Occipital lobe (tissue), 2 donors: ENCODE measurements around the gene BEAN1. TPM values are rescaled to one million over a fixed set of nuclear protein-coding genes. Genes with fewer than 3 reads are reported as not detected.

ENCODE experiments used
- DNase-seq: peaks from one replicate; lab custom pipeline; 2025; lab: John Stamatoyannopoulos, UW
- total RNA-seq: library from RNA; depleted of rRNA; stranded (reverse); fragments of >200 nt; gene quantifications from one replicate; pipeline ENCODE4 v1.2.3, GENCODE V29; 2014

The BEAN1 gene, protein sequence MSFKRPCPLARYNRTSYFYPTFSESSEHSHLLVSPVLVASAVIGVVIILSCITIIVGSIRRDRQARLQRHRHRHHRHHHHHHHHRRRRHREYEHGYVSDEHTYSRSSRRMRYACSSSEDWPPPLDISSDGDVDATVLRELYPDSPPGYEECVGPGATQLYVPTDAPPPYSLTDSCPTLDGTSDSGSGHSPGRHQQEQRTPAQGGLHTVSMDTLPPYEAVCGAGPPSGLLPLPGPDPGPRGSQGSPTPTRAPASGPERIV
- 4.1 TPM for total RNA-seq

- DNase-seq = no peak
Observed at GRCh38 chr16:66427036-66427860, at the start of gene BEAN1. TSS of gene BEAN1 (plus strand) at chr16:66427295. CDS start at chr16:66437677, 10,382 bp downstream.

- DNase-seq = no peak
Observed at GRCh38 chr16:66377324-66377723, 49.8 kb upstream of the BEAN1 start.

DNA sequence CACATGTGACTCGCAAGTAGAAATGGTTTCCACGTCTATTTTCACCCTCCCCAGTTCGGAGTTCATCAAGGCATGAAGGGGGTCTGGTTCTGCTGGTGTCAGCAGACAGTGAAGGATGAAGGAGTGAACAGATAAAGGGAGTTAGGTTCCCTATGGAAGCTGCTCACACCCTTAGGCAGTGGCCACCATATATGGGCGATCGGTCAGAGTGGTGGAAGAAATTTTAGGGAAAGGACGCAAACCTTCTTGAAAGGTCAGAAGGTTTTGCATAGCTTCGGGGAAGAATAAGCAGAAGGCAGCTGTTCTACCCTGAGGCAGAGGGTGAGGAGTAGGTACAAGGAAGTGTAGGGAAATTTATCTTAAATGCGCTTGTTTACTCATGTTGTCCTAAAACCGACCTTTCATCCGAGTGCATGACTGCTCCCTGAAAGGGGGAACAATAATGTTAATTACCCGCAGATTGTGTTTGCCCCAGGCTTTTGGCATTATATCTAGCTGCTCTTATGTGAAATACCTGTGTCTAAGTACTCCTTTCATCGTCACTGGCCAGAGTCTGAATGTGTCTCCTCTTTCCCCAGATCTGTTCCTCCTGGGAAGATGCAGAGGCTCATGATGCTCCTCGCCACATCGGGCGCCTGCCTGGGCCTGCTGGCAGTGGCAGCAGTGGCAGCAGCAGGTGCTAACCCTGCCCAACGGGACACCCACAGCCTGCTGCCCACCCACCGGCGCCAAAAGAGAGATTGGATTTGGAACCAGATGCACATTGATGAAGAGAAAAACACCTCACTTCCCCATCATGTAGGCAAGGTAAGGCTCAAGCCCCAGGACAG, 48.1 kb upstream of the BEAN1 start:
- no peak for DNase-seq

DNA sequence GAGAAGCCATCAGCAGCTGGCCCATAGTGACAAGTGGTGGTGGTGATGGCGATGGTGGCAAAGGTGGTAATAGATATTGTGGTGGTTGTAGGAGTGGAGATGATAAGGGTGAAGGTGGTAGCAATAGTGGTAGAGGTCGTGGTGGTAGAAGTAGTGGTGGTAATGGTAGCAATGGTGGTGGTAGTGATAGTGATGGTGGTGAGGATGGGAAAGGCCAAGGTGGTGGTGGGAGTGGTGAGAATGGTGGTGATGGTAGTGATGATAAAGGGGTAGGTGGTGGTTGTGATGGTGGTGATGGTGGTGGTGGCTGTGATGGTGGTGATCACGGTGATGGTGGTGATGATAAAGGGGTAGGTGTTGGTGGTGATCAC, 47.5 kb upstream of the BEAN1 start:
- DNase-seq = no peak

GRCh38 chr16:66380421-66380820, 46.7 kb upstream of the BEAN1 start:
- DNase-seq = no peak

DNA sequence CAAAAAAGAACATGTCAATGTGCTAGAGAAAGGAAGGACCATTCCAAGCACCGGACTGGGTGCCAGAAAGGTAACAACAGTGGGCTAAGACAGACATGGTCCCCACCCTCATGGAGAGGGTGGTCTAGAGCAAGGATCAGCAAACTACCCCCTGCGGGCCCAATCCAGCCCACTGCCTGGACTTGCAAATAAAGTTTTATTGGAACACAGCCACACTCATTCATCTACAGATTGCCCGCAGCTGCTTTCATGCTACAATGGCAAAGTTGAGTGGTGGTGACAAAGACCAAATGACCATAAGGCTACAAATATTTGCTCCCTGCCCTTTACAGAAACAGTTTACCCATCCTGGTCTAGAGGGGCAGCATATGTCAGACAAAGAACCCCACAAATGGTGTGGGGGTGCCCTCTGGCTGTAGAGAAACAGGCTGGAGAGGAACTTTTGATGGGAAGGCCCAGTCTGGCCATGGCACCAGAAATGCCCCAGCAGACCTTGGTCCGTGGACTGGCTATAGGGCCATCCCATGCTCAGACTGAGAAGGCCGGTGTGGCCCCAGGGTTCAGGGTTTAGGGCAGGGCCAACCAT, 45.4 kb upstream of the BEAN1 start:
- DNase-seq = no peak

DNA sequence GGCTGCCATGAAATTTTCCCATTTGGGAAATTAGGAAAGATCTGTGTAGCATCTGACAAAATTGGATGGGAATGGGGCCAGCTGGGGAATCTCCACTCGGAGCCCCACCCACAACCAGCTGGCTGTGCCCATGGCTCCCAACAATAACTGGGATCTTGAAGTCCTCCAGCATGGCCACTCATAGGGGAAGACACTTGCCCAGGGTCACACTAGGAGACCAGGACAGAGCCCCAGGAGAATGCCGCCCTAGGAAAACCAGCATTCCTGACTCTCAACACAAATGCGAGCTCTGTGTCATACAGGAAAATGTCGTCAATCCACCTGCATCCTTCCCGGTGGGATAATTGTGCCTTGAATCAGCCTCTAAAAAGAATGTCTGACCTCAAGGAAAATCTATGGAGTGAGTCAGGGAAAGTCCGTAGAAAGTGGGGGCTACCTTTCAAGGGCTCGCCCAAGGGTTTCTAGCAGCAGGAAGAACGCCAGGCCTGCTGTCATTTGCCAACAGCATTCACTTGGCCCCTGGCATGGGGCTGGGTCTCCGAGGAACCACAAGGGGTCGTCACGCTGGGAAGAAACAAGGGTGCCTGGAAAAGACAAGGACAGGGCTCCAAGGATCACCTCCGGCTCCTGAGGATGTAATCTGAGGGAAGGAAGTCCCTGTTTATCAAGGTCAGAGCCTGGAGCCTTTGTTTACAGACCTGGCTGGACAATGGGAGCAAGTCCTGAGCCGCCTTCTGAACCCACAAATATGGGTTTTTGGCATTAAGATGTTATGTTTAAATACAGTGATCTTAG, 44.7 kb upstream of the BEAN1 start:
- no peak for DNase-seq

GRCh38 chr16:66382966-66383299, 44.2 kb upstream of the BEAN1 start:
- no peak for DNase-seq

DNA sequence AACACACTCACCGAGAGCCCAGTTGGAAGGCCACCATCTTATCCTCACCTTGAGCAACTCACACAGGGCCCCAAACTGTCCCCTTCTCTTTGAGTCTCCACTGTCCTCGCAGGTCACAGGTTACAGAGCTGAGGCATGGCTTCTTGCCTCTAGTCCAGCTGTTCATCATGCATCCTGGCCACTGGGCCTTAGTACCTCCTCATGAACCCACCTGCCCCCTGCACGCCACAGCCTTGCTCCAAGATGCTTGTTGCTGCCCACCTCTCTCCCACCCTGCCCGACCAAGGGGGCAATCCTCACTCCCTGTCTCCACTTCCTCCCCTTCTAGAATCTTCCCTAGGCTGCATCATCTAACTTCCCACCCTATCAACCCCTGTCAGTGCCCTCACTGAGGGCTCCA, 43.5 kb upstream of the BEAN1 start:
- no peak for DNase-seq

- no peak for DNase-seq
Observed at GRCh38 chr16:66385415-66385814, 41.7 kb upstream of the BEAN1 start.

- no peak for DNase-seq
Observed at GRCh38 chr16:66386629-66387622, 40.2 kb upstream of the BEAN1 start.

GRCh38 chr16:66387817-66388332, 39.2 kb upstream of the BEAN1 start:
- no peak for DNase-seq

GRCh38 chr16:66388350-66389139, 38.5 kb upstream of the BEAN1 start:
- DNase-seq = no peak

GRCh38 chr16:66389256-66390176, 37.6 kb upstream of the BEAN1 start:
- no peak for DNase-seq

DNA sequence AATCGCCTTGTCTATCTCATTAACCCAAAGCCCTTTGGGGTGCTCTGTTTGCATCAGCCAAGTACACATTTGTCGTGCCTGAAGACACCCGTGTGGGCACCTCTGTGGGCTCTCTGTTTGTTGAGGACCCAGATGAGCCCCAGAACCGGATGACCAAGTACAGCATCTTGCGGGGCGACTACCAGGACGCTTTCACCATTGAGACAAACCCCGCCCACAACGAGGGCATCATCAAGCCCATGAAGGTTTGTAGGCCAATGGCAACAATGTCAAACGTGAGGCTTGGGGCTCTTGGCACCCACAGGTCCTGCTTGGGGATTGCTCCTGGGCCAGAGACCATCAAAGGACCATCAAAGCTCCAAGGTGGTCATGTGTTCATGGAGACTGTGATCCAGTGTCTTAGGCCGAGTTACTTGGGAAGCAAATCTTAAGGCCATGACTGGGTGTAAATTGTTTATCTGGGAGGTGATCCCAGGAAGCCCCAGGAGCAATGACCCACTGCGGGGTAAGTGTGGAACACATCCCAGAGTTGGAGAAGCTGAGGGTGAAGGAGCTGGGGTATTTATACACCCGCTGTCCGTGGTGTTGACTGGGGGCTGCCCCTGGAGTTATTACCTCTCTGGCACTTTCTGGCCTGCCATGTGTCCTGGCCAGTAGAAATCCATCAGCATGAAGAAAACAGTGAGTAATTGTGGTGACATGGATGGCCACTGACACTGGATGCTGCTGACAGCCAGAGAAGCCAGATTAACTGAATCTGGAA, 36.6 kb upstream of the BEAN1 start:
- DNase-seq = no peak

GRCh38 chr16:66391726-66392670, 35.1 kb upstream of the BEAN1 start:
- no peak for DNase-seq
